A549 (cell line): ENCODE results near the gene FBXL13. TPM values are rescaled to one million over a fixed set of nuclear protein-coding genes. Genes with fewer than 3 reads are reported as not detected.

ENCODE experiments used
- ATAC-seq, 2 experiments: fragments of 200-7000 bp in 1 of 2; fragments of >200 bp in 1 of 2; cut with Nextera tagmentation in 1 of 2; cut with Tn5 transposase in 1 of 2; 3 replicates each; pipeline versions ENCODE4 v1.8.0 to v1.9.1; 2018 to 2020; ENCODE audit warnings: mild to moderate bottlenecking in 1 of 2, moderate library complexity in 1 of 2
- CTCF ChIA-PET: fragments of 300-600 bp; sonication (Branson Sonifier 250); formaldehyde crosslinking; extraction: SDS; loops from one replicate; lab custom pipeline; 2021; ENCODE audit warnings: antibody characterized with exemption, inconsistent platforms; lab: Yijun Ruan, JAX
- POLR2A ChIA-PET: fragments of 350-600 bp; formaldehyde crosslinking; extraction: SDS; loops from one replicate; lab custom pipeline; 2021; ENCODE audit warnings: antibody characterized with exemption, inconsistent platforms; lab: Yijun Ruan, JAX
- DNase-seq, 2 experiments: peaks; one replicate each; pipeline versions ENCODE4 v3.0.0 to v3.0.0-alpha.2; 2011 to 2016; ENCODE audit warnings: low read depth in 1 of 2, low spot score in 1 of 2
- FAIRE-seq: peaks from 2 replicates; lab custom pipeline; 2011; peaks lifted over from hg19 to GRCh38; lab: Jason Lieb, UNC
- H3K27ac ChIP-seq, 2 experiments: fragments of >200 bp; sonication (Bioruptor Twin); formaldehyde crosslinking; 3 replicates each; pipeline ENCODE4 v1.5.1; 2016 to 2017
- H3K4me1 ChIP-seq: fragments of >200 bp; sonication (Bioruptor Twin); formaldehyde crosslinking; 3 replicates; pipeline ENCODE4 v1.6.1; 2016
- H3K4me2 ChIP-seq: fragments of >200 bp; sonication (Bioruptor Twin); formaldehyde crosslinking; 3 replicates; pipeline ENCODE4 v1.6.1; 2016
- H3K4me3 ChIP-seq: fragments of >200 bp; sonication (Bioruptor Twin); formaldehyde crosslinking; 3 replicates; pipeline ENCODE4 v1.5.1; 2016
- H3K9me3 ChIP-seq: fragments of >200 bp; sonication (Bioruptor Twin); formaldehyde crosslinking; 3 replicates; pipeline ENCODE4 v1.6.1; 2016
- BCL3 ChIP-seq: fragments of >200 bp; sonication (Bioruptor Twin); formaldehyde crosslinking; IDR thresholded peaks from 3 replicates; pipeline ENCODE4 v1.6.1; 2016
- BHLHE40 ChIP-seq: IDR thresholded peaks from 2 replicates; pipeline ENCODE4 v1.6.1; 2012; ENCODE audit warnings: low read depth, low read length, inconsistent platforms
- CBX8 ChIP-seq: fragments of 200-600 bp; sonication (generic); IDR thresholded peaks from 2 replicates; pipeline ENCODE4 v1.6.1; 2016
- CEBPB ChIP-seq, 2 experiments: fragments of >200 bp in 1 of 2; sonication (Bioruptor Twin) in 1 of 2; formaldehyde crosslinking in 1 of 2; IDR thresholded peaks; 2 replicates each; pipeline ENCODE4 v1.6.1; 2012 to 2016
- ELK1 ChIP-seq: fragments of 150-350 bp; IDR thresholded peaks from 2 replicates; pipeline ENCODE4 v1.6.1; 2014; ENCODE audit warnings: low read depth, mild to moderate bottlenecking, low read length
- ESRRA ChIP-seq: fragments of 150-350 bp; IDR thresholded peaks from 2 replicates; pipeline ENCODE4 v1.6.1; 2014; ENCODE audit warnings: mild to moderate bottlenecking, low read length, borderline replicate concordance
- FOSL2 ChIP-seq, 2 experiments: fragments of 450-650 bp in 1 of 2; fragments of >200 bp in 1 of 2; sonication (Bioruptor Twin) in 1 of 2; formaldehyde crosslinking; IDR thresholded peaks; 2 replicates each; pipeline versions ENCODE4 v1.5.0 to v1.6.1; 2016 to 2020; ENCODE audit warnings: mild to moderate bottlenecking in 1 of 2, moderate library complexity in 1 of 2
- HEYL ChIP-seq: fragments of 250-450 bp; sonication (Bioruptor Pico); IDR thresholded peaks from 2 replicates; pipeline ENCODE4 v1.8.0; 2021; ENCODE audit warnings: mild to moderate bottlenecking, moderate library complexity
- HOXB13 ChIP-seq: fragments of 250-450 bp; sonication (Bioruptor Pico); IDR thresholded peaks from 2 replicates; pipeline ENCODE4 v1.5.0; 2020; ENCODE audit warnings: low read depth, mild to moderate bottlenecking, moderate library complexity
- HOXB5 ChIP-seq: fragments of 250-450 bp; sonication (Bioruptor Pico); IDR thresholded peaks from 2 replicates; pipeline ENCODE4 v1.5.0; 2020; ENCODE audit warnings: mild to moderate bottlenecking, moderate library complexity
- JUN ChIP-seq, 2 experiments: fragments of >200 bp; sonication (Bioruptor Twin); formaldehyde crosslinking; IDR thresholded peaks; 2 replicates in 1 of 2; 3 replicates in 1 of 2; pipeline ENCODE4 v1.6.1; 2016 to 2017
- JUNB ChIP-seq: fragments of >200 bp; sonication (Bioruptor Twin); formaldehyde crosslinking; IDR thresholded peaks from 2 replicates; pipeline ENCODE4 v1.6.1; 2016
- MAFK ChIP-seq: fragments of 450-650 bp; IDR thresholded peaks from 2 replicates; pipeline ENCODE4 v1.6.1; 2014; ENCODE audit not compliant: partially characterized antibody
- MAZ ChIP-seq: fragments of 150-350 bp; IDR thresholded peaks from 2 replicates; pipeline ENCODE4 v1.6.1; 2014; ENCODE audit warnings: antibody characterized with exemption, low read depth, low read length, borderline replicate concordance
- NFE2L2 ChIP-seq: fragments of 150-350 bp; conservative IDR thresholded peaks from 2 replicates; pipeline ENCODE4 v1.6.1; 2014; ENCODE audit warnings: low read length
- PBX3 ChIP-seq: IDR thresholded peaks from 2 replicates; pipeline ENCODE4 v1.6.1; 2012
- PHF8 ChIP-seq: fragments of 200-600 bp; sonication (generic); IDR thresholded peaks from 2 replicates; pipeline ENCODE4 v1.6.1; 2016; ENCODE audit warnings: low read depth, mild to moderate bottlenecking, antibody characterized with exemption, moderate library complexity, borderline replicate concordance
- RAD21 ChIP-seq, 2 experiments: fragments of >200 bp in 1 of 2; sonication (Bioruptor Twin) in 1 of 2; formaldehyde crosslinking in 1 of 2; IDR thresholded peaks in 1 of 2; conservative IDR thresholded peaks in 1 of 2; 2 replicates in 1 of 2; 3 replicates in 1 of 2; pipeline ENCODE4 v1.6.1; 2012 to 2018; ENCODE audit warnings: inconsistent platforms in 1 of 2
- USF2 ChIP-seq: fragments of 450-650 bp; IDR thresholded peaks from 2 replicates; pipeline ENCODE4 v1.6.1; 2014; ENCODE audit warnings: antibody characterized with exemption
- ZC3H11A ChIP-seq: fragments of 450-650 bp; IDR thresholded peaks from 2 replicates; pipeline ENCODE4 v1.6.1; 2014; ENCODE audit warnings: antibody characterized with exemption, mild to moderate bottlenecking
- ZFP36 ChIP-seq: fragments of 450-650 bp; IDR thresholded peaks from 2 replicates; pipeline ENCODE4 v1.6.1; 2014; ENCODE audit warnings: borderline replicate concordance; ENCODE audit not compliant: partially characterized antibody
- ZNF302 ChIP-seq: fragments of 250-450 bp; sonication (Bioruptor Pico); IDR thresholded peaks from 2 replicates; pipeline ENCODE4 v1.9.0; 2021; ENCODE audit warnings: inconsistent platforms, mild to moderate bottlenecking, moderate library complexity
- WGBS: methylation state at CpG from one replicate; pipeline ENCODE4 v1.1.6; 2017; ENCODE audit errors: missing lambda C conversion rate; 5-methylcytosine and 5-hydroxymethylcytosine counted together
- polyA plus RNA-seq, 4 experiments: library from polyadenylated mRNA; depleted of rRNA in 3 of 4; stranded (reverse); fragments of >200 nt; fragmentation: RNase III in 1 of 4; extraction: RNeasy Plus Mini Kit Qiagen cat#74134 plus additional on column Dnase treatment in 1 of 4; gene quantifications; 2 replicates in 3 of 4; 3 replicates in 1 of 4; pipeline ENCODE4 v1.2.3, GENCODE V29; 2011 to 2017
- TF ChIP-seq, protein P1 (sequence below): IDR thresholded peaks from 2 replicates; pipeline ENCODE4 v1.6.1; 2012

FBXL13 gene
- polyA plus RNA-seq, 2 of the 4 experiments (the other 2 are of a cell fraction) = 0.45 to 0.70 TPM

DNA sequence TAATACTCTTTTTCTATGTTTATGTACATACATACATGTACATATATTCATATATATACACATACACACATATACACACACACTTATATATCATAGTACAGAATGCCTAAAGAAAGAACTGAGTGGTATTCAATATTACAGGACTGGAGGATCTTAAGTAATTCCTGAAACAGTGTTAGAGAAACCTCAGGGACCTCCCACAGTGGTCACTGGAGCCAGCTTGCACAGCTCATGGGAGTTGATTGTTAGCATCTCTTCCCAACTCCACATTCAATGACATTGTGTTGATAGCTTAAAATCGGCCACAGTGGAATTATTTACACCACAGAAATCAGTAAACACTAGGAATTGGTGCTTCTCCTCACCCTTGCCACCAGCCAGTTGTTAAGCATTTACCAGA, 155.8 kb downstream of the FBXL13 start (continued):
- TF ChIP-seq ELK1 = no peak

- H3K27ac ChIP-seq = no peak overlapping the region
- WGBS = 70% methylated on average over 5 of the region's 5 CpGs
Measured at GRCh38 chr7:102917436-102918353, 156.9 kb downstream of the FBXL13 start.

GRCh38 chr7:102916881-102917280, 157.7 kb downstream of the FBXL13 start:
- Histone ChIP-seq H3K4me3 (no peak overlapping the region), H3K4me1 (peaks cover 10% of the 10 kb centered on the region; the same call in 2 of the 3 replicates), H3K9me3 (no peaks in the 10 kb centered on the region), H3K27ac (no peak overlapping the region), H3K4me2 (peak overlapping the region; percentile 11; the same call in 1 of the 3 replicates)
- FAIRE-seq (no peak), ATAC-seq (no peak), DNase-seq (no peak)
- TF ChIP-seq BHLHE40 = no peak
- TF ChIP-seq FOSL2 (IDR thresholded peaks at IDR 0.05) = no peak
- TF ChIP-seq FOSL2 (CRISPR knock-in tag; IDR thresholded peaks at IDR 0.05) = no peak
- no peak for TF ChIP-seq MAZ
- TF ChIP-seq PHF8 = no peak
- no peak for TF ChIP-seq ZC3H11A
- TF ChIP-seq JUN (IDR thresholded peaks at IDR 0.05) = no peak
- no peak for TF ChIP-seq RAD21 (conservative IDR thresholded peaks at IDR 0.05 in 1 of 2, IDR thresholded peaks at IDR 0.05 in 1 of 2)
- no peak for TF ChIP-seq ZNF302
- TF ChIP-seq CBX8 = no peak
- TF ChIP-seq NFE2L2 = no peak
- no peak for TF ChIP-seq USF2
- no peak for TF ChIP-seq BCL3
- ChIA-PET CTCF (interaction anchor here (1.3 kb wide), 1 partner anchor 145 kb away, joined by 5 read pairs; no protein-coding TSS in a partner anchor), POLR2A (no interaction called here)

More at GRCh38 chr7:102917436-102918353, 156.9 kb downstream of the FBXL13 start:
- DNase-seq (peak in 1 of 2 experiments; percentile 20), ATAC-seq (peak in 1 of 2 experiments; percentile 46; a peak in 1 of 6 replicates), FAIRE-seq (no peak)
- CTCF ChIA-PET = interaction anchor here (0.9 to 2.2 kb wide), 4 partner anchors 8 to 144 kb away, joined by 3 to 8 read pairs (median 6); no protein-coding TSS in a partner anchor
- no peak overlapping the region for H3K4me2 ChIP-seq
- H3K4me3 ChIP-seq = no peak overlapping the region
- POLR2A ChIA-PET = no interaction called here
- peaks cover 10% of the 10 kb centered on the region; the same call in 2 of the 3 replicates for H3K4me1 ChIP-seq
- no peaks in the 10 kb centered on the region for H3K9me3 ChIP-seq
- TF ChIP-seq MAFK = peak; percentile 73
- TF ChIP-seq RAD21 (conservative IDR thresholded peaks at IDR 0.05 in 1 of 2, IDR thresholded peaks at IDR 0.05 in 1 of 2) = peak; percentile 37 to 61; a peak in 4 of 5 replicates
- no peak for TF ChIP-seq HOXB13

- Histone ChIP-seq H3K4me2 (peak overlapping the region; percentile 11; the same call in 1 of the 3 replicates), H3K27ac (no peak overlapping the region; a peak in 1 of 6 replicates), H3K9me3 (no peaks in the 10 kb centered on the region), H3K4me1 (peaks cover 10% of the 10 kb centered on the region; the same call in 2 of the 3 replicates), H3K4me3 (no peak overlapping the region)
- ChIA-PET POLR2A (no interaction called here), CTCF (interaction anchor here (1.3 kb wide), 1 partner anchor 146 kb away, joined by 5 read pairs; no protein-coding TSS in a partner anchor)
- DNase-seq (no peak), FAIRE-seq (no peak), ATAC-seq (no peak)
- 50% methylated on average over 3 of the region's 3 CpGs for WGBS
- TF ChIP-seq JUNB (peak; percentile 35; the same call in 1 of the 2 replicates), ZFP36 (no peak), ESRRA (no peak), CEBPB (IDR thresholded peaks at IDR 0.05) (0 out of 4 replicates have a peak, but pooled peaks of 1 of the 2 experiments have one; percentile 15), HOXB5 (CRISPR knock-in tag) (no peak), JUN (IDR thresholded peaks at IDR 0.05) (no peak), FOSL2 (IDR thresholded peaks at IDR 0.05) (no peak), FOSL2 (CRISPR knock-in tag; IDR thresholded peaks at IDR 0.05) (peak; percentile 27; the same call in 1 of the 2 replicates), BCL3 (no peak), PBX3 (no peak), HEYL (no peak)
- TF ChIP-seq, protein P1, sequence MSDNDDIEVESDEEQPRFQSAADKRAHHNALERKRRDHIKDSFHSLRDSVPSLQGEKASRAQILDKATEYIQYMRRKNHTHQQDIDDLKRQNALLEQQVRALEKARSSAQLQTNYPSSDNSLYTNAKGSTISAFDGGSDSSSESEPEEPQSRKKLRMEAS = 0 out of 2 replicates have a peak, but pooled peaks have one; percentile 32
Measured at GRCh38 chr7:102916426-102916825, 158.2 kb downstream of the FBXL13 start.
